H1 (cell line): ENCODE measurements around the gene SULT2B1. TPM values are rescaled to one million over a fixed set of nuclear protein-coding genes. Genes with fewer than 3 reads are reported as not detected.

ENCODE experiments used
- CTCF ChIA-PET: fragments of 300-600 bp; sonication (Branson Sonifier 250); formaldehyde crosslinking; loops from one replicate; lab custom pipeline; 2021; ENCODE audit not compliant: partially characterized antibody; lab: Charles Lee
- POLR2A ChIA-PET: fragments of 300-600 bp; sonication (Branson Sonifier 250); formaldehyde crosslinking; loops from one replicate; lab custom pipeline; 2021; ENCODE audit warnings: inconsistent platforms; ENCODE audit not compliant: partially characterized antibody; lab: Charles Lee
- DNase-seq, 2 experiments: peaks; one replicate each; pipeline versions ENCODE4 v3.0.0 to v3.0.0-alpha.2; 2010 to 2022; ENCODE audit warnings: low spot score in 2 of 2, low read depth in 1 of 2, mixed read lengths in 1 of 2
- FAIRE-seq: peaks from 2 replicates; lab custom pipeline; 2011; peaks lifted over from hg19 to GRCh38; lab: Jason Lieb, UNC
- H2AFZ ChIP-seq: 2 replicates; pipeline ENCODE4 v1.8.1; 2012; ENCODE audit warnings: low read length, inconsistent platforms
- H2AK5ac ChIP-seq: 2 replicates; pipeline ENCODE4 v1.6.1; 2013; ENCODE audit warnings: low read depth, low read length
- H2BK120ac ChIP-seq: replicated peaks from 2 replicates; pipeline ENCODE3; 2013; ENCODE audit warnings: low read depth, low read length, inconsistent platforms
- H2BK12ac ChIP-seq: 2 replicates; pipeline ENCODE4 v1.6.1; 2013; ENCODE audit warnings: low read depth, low read length
- H2BK15ac ChIP-seq: 2 replicates; pipeline ENCODE4 v1.6.1; 2013; ENCODE audit warnings: low read length
- H2BK20ac ChIP-seq: 2 replicates; pipeline ENCODE4 v1.6.1; 2013; ENCODE audit warnings: low read length
- H2BK5ac ChIP-seq: 2 replicates; pipeline ENCODE4 v1.6.1; 2013; ENCODE audit warnings: low read depth, low read length
- H3K14ac ChIP-seq: 2 replicates; pipeline ENCODE4 v1.6.1; 2013; ENCODE audit warnings: inconsistent platforms; ENCODE audit not compliant: insufficient read length
- H3K18ac ChIP-seq: 2 replicates; pipeline ENCODE4 v1.6.1; 2013; ENCODE audit warnings: low read length; ENCODE audit errors: extremely low read depth
- H3K23ac ChIP-seq: 2 replicates; pipeline ENCODE4 v1.6.1; 2013; ENCODE audit warnings: inconsistent platforms; ENCODE audit not compliant: insufficient read length
- H3K23me2 ChIP-seq: 2 replicates; pipeline ENCODE4 v1.6.1; 2013; ENCODE audit warnings: low read depth, low read length
- H3K27ac ChIP-seq: 2 replicates; pipeline ENCODE4 v1.6.1; 2011; ENCODE audit warnings: low read depth, low read length, inconsistent platforms
- H3K27me3 ChIP-seq, 4 experiments: replicated peaks in 1 of 4; 1 replicate in 1 of 4; 2 replicates in 3 of 4; pipeline versions ENCODE4 v1.6.1 to v1.8.1; 2011 to 2013; ENCODE audit warnings: low read length in 3 of 4, mild to moderate bottlenecking in 3 of 4, inconsistent platforms in 2 of 4, mixed read lengths in 2 of 4, moderate library complexity in 1 of 4; ENCODE audit not compliant: control insufficient read depth in 3 of 4, insufficient read depth in 3 of 4; ENCODE audit errors: extremely low read depth in 1 of 4
- H3K36me3 ChIP-seq, 4 experiments: 2 replicates each; pipeline versions ENCODE4 v1.6.1 to v1.8.1; 2011 to 2013; ENCODE audit warnings: mild to moderate bottlenecking in 4 of 4, low read length in 3 of 4, moderate library complexity in 2 of 4, control low read depth in 1 of 4, inconsistent platforms in 1 of 4; ENCODE audit not compliant: insufficient read depth in 4 of 4, control insufficient read depth in 2 of 4
- H3K4ac ChIP-seq: replicated peaks from 2 replicates; pipeline ENCODE3; 2013; ENCODE audit warnings: low read length, low read depth, mixed read lengths, inconsistent platforms; ENCODE audit not compliant: insufficient read length
- H3K4me1 ChIP-seq, 4 experiments: replicated peaks in 1 of 4; 1 replicate in 1 of 4; 2 replicates in 3 of 4; pipeline versions ENCODE4 v1.6.1 to v1.8.1; 2011 to 2013; ENCODE audit warnings: low read length in 3 of 4, inconsistent platforms in 2 of 4, mixed read lengths in 1 of 4; ENCODE audit not compliant: insufficient read depth in 4 of 4, control insufficient read depth in 3 of 4
- H3K4me2 ChIP-seq, 2 experiments: 2 replicates each; pipeline versions ENCODE4 v1.6.1 to v1.8.1; 2011 to 2013; ENCODE audit warnings: low read depth in 2 of 2, low read length in 2 of 2, control low read depth in 1 of 2, inconsistent platforms in 1 of 2, mild to moderate bottlenecking in 1 of 2; ENCODE audit not compliant: insufficient read depth in 1 of 2
- H3K4me3 ChIP-seq, 4 experiments: fragments of 200-600, 300-600 bp in 1 of 4; sonication (generic), shearing (Covaris generic), sonication (Bioruptor Twin) in 1 of 4; 2 replicates each; pipeline versions ENCODE4 v1.5.1 to v1.8.1; 2011 to 2016; ENCODE audit warnings: low read length in 4 of 4, low read depth in 3 of 4, control low read depth in 2 of 4, inconsistent platforms in 2 of 4, mild to moderate bottlenecking in 2 of 4, mixed read lengths in 1 of 4, moderate library complexity in 1 of 4; ENCODE audit not compliant: insufficient read depth in 2 of 4; ENCODE audit errors: extremely low read depth in 1 of 4
- H3K56ac ChIP-seq: replicated peaks from 2 replicates; pipeline ENCODE3; 2013; ENCODE audit warnings: low read depth, mild to moderate bottlenecking, mixed read lengths, low read length, inconsistent platforms; ENCODE audit not compliant: insufficient read length
- H3K79me1 ChIP-seq: 2 replicates; pipeline ENCODE4 v1.6.1; 2013; ENCODE audit warnings: low read depth, low read length, control low read depth
- H3K79me2 ChIP-seq, 2 experiments: 2 replicates each; pipeline versions ENCODE4 v1.6.1 to v1.8.1; 2012 to 2013; ENCODE audit warnings: low read length in 2 of 2, mild to moderate bottlenecking in 2 of 2, inconsistent platforms in 1 of 2; ENCODE audit not compliant: insufficient read depth in 2 of 2, control insufficient read depth in 1 of 2
- H3K9ac ChIP-seq, 4 experiments: replicated peaks in 1 of 4; 1 replicate in 1 of 4; 2 replicates in 3 of 4; pipeline versions ENCODE4 v1.6.1 to v1.8.1; 2011 to 2013; ENCODE audit warnings: low read depth in 3 of 4, low read length in 3 of 4, control low read depth in 2 of 4, mild to moderate bottlenecking in 2 of 4, moderate library complexity in 2 of 4, inconsistent platforms in 1 of 4; ENCODE audit errors: extremely low read depth in 1 of 4
- H3K9me3 ChIP-seq, 2 experiments: 2 replicates each; pipeline versions ENCODE4 v1.6.1 to v1.8.1; 2012 to 2013; ENCODE audit warnings: mild to moderate bottlenecking in 2 of 2, moderate library complexity in 2 of 2, control low read depth in 1 of 2, inconsistent platforms in 1 of 2, low read depth in 1 of 2, low read length in 1 of 2, mixed read lengths in 1 of 2; ENCODE audit not compliant: insufficient read depth in 2 of 2
- H4K20me1 ChIP-seq, 2 experiments: replicated peaks in 1 of 2; 2 replicates each; pipeline versions ENCODE3 to v1.8.1; 2011 to 2013; ENCODE audit warnings: inconsistent platforms in 2 of 2, low read length in 2 of 2, mild to moderate bottlenecking in 1 of 2; ENCODE audit not compliant: insufficient read depth in 2 of 2, control insufficient read depth in 1 of 2
- H4K5ac ChIP-seq: 2 replicates; pipeline ENCODE4 v1.6.1; 2013; ENCODE audit warnings: low read length, low read depth, mixed read lengths, inconsistent platforms; ENCODE audit not compliant: insufficient read length
- H4K8ac ChIP-seq: 2 replicates; pipeline ENCODE4 v1.8.0; 2013; ENCODE audit warnings: mild to moderate bottlenecking, moderate library complexity, low read length, inconsistent platforms; ENCODE audit not compliant: insufficient read depth; ENCODE audit errors: extremely low read depth
- H4K91ac ChIP-seq: replicated peaks from 2 replicates; pipeline ENCODE3; 2013; ENCODE audit warnings: low read length, mixed read lengths, inconsistent platforms; ENCODE audit not compliant: insufficient read length
- ATF2 ChIP-seq: IDR thresholded peaks from 2 replicates; pipeline ENCODE4 v1.6.1; 2012; ENCODE audit warnings: low read length, inconsistent platforms
- BRCA1 ChIP-seq: IDR thresholded peaks from 2 replicates; pipeline ENCODE4 v1.6.1; 2012; ENCODE audit warnings: low read depth, low read length, improper control_type of control experiment
- E2F6 ChIP-seq: IDR thresholded peaks from 2 replicates; pipeline ENCODE4 v1.6.1; 2012; ENCODE audit warnings: inconsistent platforms
- EGR1 ChIP-seq: IDR thresholded peaks from 2 replicates; pipeline ENCODE4 v1.6.1; 2011; ENCODE audit warnings: low read depth, low read length, borderline replicate concordance
- EZH2 ChIP-seq: fragments of 200-600 bp; sonication (generic); IDR thresholded peaks from 2 replicates; pipeline ENCODE4 v1.7.1; 2012; ENCODE audit warnings: low read depth, mild to moderate bottlenecking, moderate library complexity, low read length, inconsistent platforms; ENCODE audit not compliant: severe bottlenecking
- KDM5A ChIP-seq: fragments of 200-600 bp; IDR thresholded peaks from 2 replicates; pipeline ENCODE4 v1.7.1; 2012; ENCODE audit warnings: mild to moderate bottlenecking, low read length, inconsistent platforms, mixed read lengths
- NANOG ChIP-seq: IDR thresholded peaks from 2 replicates; pipeline ENCODE4 v1.6.1; 2011; ENCODE audit warnings: low read length, low read depth, mild to moderate bottlenecking, inconsistent platforms; ENCODE audit not compliant: insufficient read depth, poor library complexity, severe bottlenecking
- RXRA ChIP-seq: IDR thresholded peaks from 2 replicates; pipeline ENCODE4 v1.6.1; 2011; ENCODE audit warnings: low read depth, mild to moderate bottlenecking, low read length, moderate library complexity; ENCODE audit not compliant: insufficient read depth
- SRF ChIP-seq: IDR thresholded peaks from 2 replicates; pipeline ENCODE4 v1.6.1; 2011; ENCODE audit warnings: mild to moderate bottlenecking, low read depth, low read length, moderate library complexity
- TCF12 ChIP-seq: IDR thresholded peaks from 2 replicates; pipeline ENCODE4 v1.6.1; 2011; ENCODE audit warnings: low read depth, mild to moderate bottlenecking, low read length
- ZNF274 ChIP-seq: IDR thresholded peaks from 2 replicates; pipeline ENCODE4 v1.7.0; 2012; ENCODE audit warnings: low read length, borderline replicate concordance; ENCODE audit errors: extremely low read depth
- WGBS, 2 experiments: shearing (Covaris generic) in 1 of 2; methylation state at CpG; one replicate each; pipeline versions ENCODE4 v1.1.6 to v1.1.7; 2013 to 2015; ENCODE audit warnings: low lambda C conversion rate in 2 of 2, mixed read lengths in 2 of 2, inconsistent platforms in 1 of 2, low coverage in 1 of 2, missing lambda C conversion rate in 1 of 2; ENCODE audit not compliant: insufficient replicate concordance in 2 of 2, insufficient coverage in 1 of 2, insufficient read length in 1 of 2; ENCODE audit errors: extremely low coverage in 1 of 2, missing lambda C conversion rate in 1 of 2; 5-methylcytosine and 5-hydroxymethylcytosine counted together
- polyA plus RNA-seq, 7 experiments: library from polyadenylated mRNA; depleted of rRNA in 3 of 7; stranded (reverse) in 5 of 7; unstranded in 2 of 7; fragments of >200 nt in 5 of 7; fragments of 200-250 nt in 2 of 7; gene quantifications; 1 replicate in 5 of 7; 2 replicates in 1 of 7; 4 replicates in 1 of 7; pipeline versions ENCODE4 v1.2.1 to v1.2.3, GENCODE V29; 2011 to 2013; ENCODE audit warnings: missing spikeins in 2 of 7, mixed read lengths in 2 of 7
- total RNA-seq: library from RNA; stranded (reverse); fragmentation: NEBNext Ultra II Directional; extraction: Animal tissue kit (Norgen Biotek cat#: 25700); gene quantifications from 2 replicates; pipeline ENCODE4 v1.2.1, GENCODE V29; 2021

The SULT2B1 gene
- total and polyA plus RNA-seq, 2 of the 8 experiments (the other 6 are each of a cell fraction or from before 2014, with no cell fraction given), result 1.5 to 2.6 TPM

DNA sequence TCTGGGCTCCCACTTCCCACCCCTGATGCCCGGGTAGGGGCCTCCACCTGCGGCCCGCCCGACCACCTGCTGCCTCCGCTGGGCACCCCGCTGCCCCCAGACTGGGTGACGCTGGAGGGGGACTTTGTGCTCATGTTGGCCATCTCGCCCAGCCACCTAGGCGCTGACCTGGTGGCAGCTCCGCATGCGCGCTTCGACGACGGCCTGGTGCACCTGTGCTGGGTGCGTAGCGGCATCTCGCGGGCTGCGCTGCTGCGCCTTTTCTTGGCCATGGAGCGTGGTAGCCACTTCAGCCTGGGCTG lies 77.3 kb downstream of the SULT2B1 start:
- H3K79me1 ChIP-seq, result no peaks in the 10 kb centered on the region
- ChIA-PET POLR2A (interaction anchor here (0.7 to 30.9 kb wide), 7 partner anchors 12 to 710 kb away, joined by 3 to 788 read pairs (median 8); partner anchors contain the start of genes CA11, FAM83E, FUT2 and RPL18), CTCF (interaction anchor here (0.6 to 2.1 kb wide), 7 partner anchors 9 to 150 kb away, joined by 3 to 6 read pairs (median 4); partner anchors contain the start of genes RPL18 and SPHK2)
- peaks cover 3 to 29% (median 20%) of the 10 kb centered on the region in 4 experiments for H3K4me1 ChIP-seq
- peak overlapping the region; percentile 26; the same call in 1 of the 2 replicates for H3K18ac ChIP-seq
- peak overlapping the region; percentile 81; the same call in 1 of the 2 replicates for H2BK12ac ChIP-seq
- H2AFZ ChIP-seq, result no peak overlapping the region
- no peak overlapping the region; a peak in 1 of 7 replicates for H3K9ac ChIP-seq
- no peak overlapping the region for H2BK120ac ChIP-seq
- H3K27me3 ChIP-seq, result no peaks in the 10 kb centered on the region
- 86% methylated on average over 22 of the region's 22 CpGs; no CpG with 5 or more reads in 1 of the 2 experiments for WGBS, 2 experiments
- H3K4me2 ChIP-seq, result peak overlapping the region; percentile 69 to 83
- DNase-seq (no peak), FAIRE-seq (no peak)
- H2BK5ac ChIP-seq, result peak overlapping the region; percentile 40
- H2BK15ac ChIP-seq, result no peak overlapping the region
- H3K56ac ChIP-seq, result no peak overlapping the region
- peak overlapping the region; percentile 83 for H4K91ac ChIP-seq
- H2BK20ac ChIP-seq, result no peak overlapping the region
- H2AK5ac ChIP-seq, result no peak overlapping the region
- peaks cover 18% of the 10 kb centered on the region for H3K23me2 ChIP-seq
- no peak overlapping the region for H3K27ac ChIP-seq
- peak overlapping the region; percentile 29; the same call in 1 of the 2 replicates for H4K8ac ChIP-seq
- no peak overlapping the region for H3K23ac ChIP-seq
- peaks cover 2 to 11% of the 10 kb centered on the region in 2 experiments for H4K20me1 ChIP-seq
- peak overlapping the region in 1 of 4 experiments; percentile 55; a peak in 2 of 8 replicates for H3K4me3 ChIP-seq
- H3K4ac ChIP-seq, result peak overlapping the region; percentile 73
- peak overlapping the region; percentile 58 for H4K5ac ChIP-seq
- peaks cover 0 to 11% (median 1%) of the 10 kb centered on the region in 4 experiments; a peak in 1 of 8 replicates for H3K36me3 ChIP-seq
- no peaks in the 10 kb centered on the region for H3K9me3 ChIP-seq
- no peak overlapping the region for H3K14ac ChIP-seq
- H3K79me2 ChIP-seq, result peaks cover 0 to 13% of the 10 kb centered on the region in 2 experiments; a peak in 3 of 4 replicates
- TF ChIP-seq ZNF274 (no peak), BRCA1 (no peak), KDM5A (no peak), EGR1 (no peak), TCF12 (no peak), ATF2 (no peak), NANOG (no peak), RXRA (no peak), EZH2 (no peak), E2F6 (no peak), SRF (no peak)
